Uterus (tissue), 2 donors: ENCODE measurements around the gene KCNA10.

ENCODE experiments used
- POLR2A ChIP-seq, 2 donors: fragments of 450-650 bp; IDR thresholded peaks; one replicate each; pipeline ENCODE4 v1.6.1; 2016; ENCODE audit warnings: antibody characterized with exemption in 2 of 2, mild to moderate bottlenecking in 1 of 2, moderate library complexity in 1 of 2
- TF ChIP-seq, protein P1 (sequence below), 4 experiments: fragments of 200-600 bp in 2 of 4; fragments of 450-650 bp in 2 of 4; sonication (generic) in 2 of 4; IDR thresholded peaks; one replicate each; pipeline ENCODE4 v1.5.1; 2016 to 2019; ENCODE audit warnings: antibody characterized with exemption in 4 of 4, mild to moderate bottlenecking in 2 of 4, moderate library complexity in 1 of 4

- TF ChIP-seq, protein P1, sequence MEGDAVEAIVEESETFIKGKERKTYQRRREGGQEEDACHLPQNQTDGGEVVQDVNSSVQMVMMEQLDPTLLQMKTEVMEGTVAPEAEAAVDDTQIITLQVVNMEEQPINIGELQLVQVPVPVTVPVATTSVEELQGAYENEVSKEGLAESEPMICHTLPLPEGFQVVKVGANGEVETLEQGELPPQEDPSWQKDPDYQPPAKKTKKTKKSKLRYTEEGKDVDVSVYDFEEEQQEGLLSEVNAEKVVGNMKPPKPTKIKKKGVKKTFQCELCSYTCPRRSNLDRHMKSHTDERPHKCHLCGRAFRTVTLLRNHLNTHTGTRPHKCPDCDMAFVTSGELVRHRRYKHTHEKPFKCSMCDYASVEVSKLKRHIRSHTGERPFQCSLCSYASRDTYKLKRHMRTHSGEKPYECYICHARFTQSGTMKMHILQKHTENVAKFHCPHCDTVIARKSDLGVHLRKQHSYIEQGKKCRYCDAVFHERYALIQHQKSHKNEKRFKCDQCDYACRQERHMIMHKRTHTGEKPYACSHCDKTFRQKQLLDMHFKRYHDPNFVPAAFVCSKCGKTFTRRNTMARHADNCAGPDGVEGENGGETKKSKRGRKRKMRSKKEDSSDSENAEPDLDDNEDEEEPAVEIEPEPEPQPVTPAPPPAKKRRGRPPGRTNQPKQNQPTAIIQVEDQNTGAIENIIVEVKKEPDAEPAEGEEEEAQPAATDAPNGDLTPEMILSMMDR (IDR thresholded peaks at IDR 0.05), result no peak
- TF ChIP-seq POLR2A (IDR thresholded peaks at IDR 0.05), result no peak
These were observed 14.7 kb downstream of the KCNA10 start for GRCh38 chr1:110504226-110504625.
